Measurements from ENCODE around the gene KMT5C.

The KMT5C gene

DNA sequence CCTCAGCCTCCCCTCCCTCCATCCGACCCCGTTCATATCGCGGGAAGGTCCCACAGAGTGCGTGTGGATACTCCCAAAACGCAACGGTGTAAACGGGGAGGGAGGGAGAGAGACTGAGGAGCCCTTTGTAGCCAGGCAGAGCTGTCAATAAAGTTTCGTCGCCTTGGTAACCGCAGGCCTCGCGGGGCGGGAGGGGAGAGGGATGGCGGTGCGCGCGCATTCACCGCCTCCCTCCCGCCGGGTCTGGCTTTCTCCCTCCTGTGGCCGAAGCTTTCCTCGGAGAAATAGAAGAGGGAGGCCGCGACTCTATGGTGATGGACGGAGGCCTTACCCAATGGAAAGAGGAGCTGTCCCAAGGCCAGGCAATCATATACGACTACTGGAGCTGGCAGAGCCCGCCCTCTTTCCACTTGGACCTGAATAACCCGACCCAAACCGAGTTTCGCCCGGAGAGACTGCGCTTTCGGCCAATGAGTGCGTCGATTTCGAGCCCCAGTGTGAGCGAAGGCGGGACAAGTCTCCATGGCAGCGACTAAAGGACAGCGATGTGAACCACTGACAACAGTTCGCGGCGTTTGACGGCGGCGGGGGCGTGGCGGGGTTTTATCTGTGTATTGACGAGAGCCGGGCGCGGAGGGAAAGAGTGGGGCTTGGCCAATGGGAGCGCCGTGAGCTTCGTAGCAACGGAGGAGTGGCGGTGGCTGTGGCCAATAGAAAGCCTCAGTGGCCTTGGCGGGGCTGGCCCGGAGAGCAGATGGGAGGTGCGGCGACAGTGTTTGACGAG, at the start of gene KMT5C:
TSS of gene KMT5C (plus strand) at position 772 of the 784 bp plus-strand sequence. CDS start 2,061 bp downstream, outside the sequence.
- DNase-seq (ENCODE audit: low spot score) = peak; percentile 100

DNA sequence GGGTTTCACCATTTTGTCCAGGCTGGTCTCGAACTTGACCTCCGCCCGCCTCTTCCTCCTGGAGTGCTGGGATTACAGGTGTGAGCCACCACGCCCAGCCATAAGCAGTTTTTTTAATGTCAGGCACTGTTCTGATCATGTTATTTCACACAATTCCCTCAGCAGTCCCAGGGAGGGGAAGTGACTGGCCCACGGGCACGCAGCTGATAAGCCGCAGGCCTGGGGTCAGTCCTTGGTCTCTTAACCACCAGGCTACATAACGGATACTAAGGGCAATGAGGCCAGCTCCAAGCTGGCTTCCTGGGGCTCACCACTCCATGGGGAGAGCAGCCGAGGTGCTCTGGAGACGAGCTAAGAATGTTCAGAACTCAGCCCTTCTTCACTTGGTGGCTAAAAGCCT, 42.4 kb upstream of the KMT5C start:
- no peak for DNase-seq (ENCODE audit: low spot score)

DNA sequence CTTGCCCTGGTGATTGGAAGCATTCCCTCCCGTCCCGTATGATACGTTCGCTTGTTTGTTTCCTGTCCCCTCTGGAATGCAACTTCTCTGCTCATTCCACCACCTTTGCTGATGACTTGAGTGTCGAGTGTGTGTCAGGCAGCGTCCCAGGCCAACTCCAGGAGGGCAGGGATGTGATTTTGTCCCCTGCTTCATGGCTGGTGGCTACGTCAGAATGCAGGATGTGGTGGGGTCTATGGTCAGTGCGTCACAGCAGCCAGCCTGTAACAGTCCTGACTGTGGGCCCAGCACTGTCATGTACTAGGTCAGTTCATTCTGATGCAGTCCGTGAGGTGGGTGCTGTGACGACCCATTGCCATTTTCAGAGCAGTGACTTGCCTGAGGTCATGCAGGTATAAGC, 39.7 kb upstream of the KMT5C start:
- no peak for DNase-seq (ENCODE audit: low spot score)

DNA sequence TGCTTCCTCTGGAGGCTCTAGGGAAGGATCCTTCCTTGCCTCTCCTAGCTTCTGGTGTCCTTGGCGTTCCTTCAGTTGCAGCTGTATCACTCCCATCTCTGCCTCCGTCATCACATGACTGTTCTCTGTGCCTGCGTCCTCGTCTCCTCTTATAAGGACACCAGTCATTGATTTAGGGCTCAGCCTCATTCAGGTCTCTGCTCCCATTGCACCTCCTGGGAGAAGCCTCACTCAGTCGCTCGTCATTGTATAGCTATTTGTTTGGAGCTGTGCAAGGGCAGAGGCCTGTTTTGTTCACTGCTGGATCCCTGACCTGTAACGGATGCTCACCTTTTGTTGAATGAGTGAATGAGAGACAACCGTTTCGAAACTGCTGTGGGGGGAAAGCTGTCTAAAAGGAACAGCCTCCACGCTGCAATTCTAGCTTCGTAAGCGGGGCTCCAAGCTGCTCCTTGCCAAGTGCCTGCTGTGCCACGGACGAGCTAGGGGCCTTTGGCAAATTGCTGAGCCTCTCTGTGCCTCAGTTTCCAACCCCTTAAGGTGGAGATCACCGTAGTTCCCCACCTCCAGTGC, 38.7 kb upstream of the KMT5C start:
- DNase-seq (ENCODE audit: low spot score) = no peak

DNA sequence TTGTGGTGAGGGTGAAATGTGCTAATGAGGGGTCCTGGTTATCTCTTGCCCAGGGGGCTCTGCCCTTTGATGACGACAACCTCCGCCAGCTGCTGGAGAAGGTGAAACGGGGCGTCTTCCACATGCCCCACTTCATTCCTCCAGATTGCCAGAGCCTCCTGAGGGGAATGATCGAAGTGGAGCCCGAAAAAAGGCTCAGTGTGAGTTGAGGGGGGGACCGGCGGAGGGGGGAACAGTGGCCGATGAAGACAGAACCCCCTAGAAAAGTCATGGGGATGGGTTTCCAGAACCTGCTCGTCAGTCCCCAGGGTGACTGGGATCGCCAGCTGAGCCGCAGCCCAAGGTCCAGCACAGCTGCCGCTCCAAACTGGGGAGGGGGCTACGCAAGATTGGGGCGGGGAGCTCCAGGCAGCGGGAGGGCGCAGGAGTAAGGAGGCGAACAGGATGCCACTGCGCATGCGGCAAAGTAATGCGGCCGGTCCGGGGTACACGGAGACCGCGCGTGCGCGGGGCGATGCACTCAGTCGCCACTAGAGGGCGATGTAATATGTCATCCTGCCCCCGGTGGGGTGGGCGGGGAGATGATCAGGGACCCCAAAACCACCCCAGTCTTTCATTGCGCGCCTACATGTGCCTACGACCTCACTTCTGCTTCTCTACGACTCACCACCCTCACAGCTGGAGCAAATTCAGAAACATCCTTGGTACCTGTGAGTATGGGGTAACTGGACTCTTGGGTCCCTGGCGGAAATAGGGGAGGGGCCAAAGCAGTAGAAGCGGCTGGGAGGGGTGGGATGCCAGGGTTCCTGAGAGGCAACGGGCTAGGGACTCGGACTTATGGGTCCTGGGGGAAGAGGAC, 38.0 kb upstream of the KMT5C start:
- DNase-seq (ENCODE audit: low spot score) = peak; percentile 80

DNA sequence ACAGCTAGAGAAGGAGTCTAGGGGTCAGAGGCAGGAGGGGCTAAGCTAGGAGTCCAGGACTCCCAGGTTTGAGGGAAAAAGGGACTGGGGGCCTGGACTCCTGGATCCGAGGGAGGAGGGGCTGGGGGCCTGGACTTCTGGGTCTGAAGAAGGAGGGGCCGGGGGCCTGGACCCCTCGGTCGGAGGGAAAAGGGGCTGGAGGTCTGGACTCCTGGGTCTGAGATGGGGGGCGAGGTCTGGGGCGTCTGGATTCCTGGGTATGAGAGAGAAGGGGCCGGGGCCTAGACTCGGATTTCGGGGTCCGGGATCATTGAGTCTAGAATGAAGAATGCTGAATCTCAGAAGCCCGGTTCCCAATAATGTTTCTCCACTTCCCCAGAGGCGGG, 37.4 kb upstream of the KMT5C start:
- no peak for DNase-seq (ENCODE audit: low spot score)

DNA sequence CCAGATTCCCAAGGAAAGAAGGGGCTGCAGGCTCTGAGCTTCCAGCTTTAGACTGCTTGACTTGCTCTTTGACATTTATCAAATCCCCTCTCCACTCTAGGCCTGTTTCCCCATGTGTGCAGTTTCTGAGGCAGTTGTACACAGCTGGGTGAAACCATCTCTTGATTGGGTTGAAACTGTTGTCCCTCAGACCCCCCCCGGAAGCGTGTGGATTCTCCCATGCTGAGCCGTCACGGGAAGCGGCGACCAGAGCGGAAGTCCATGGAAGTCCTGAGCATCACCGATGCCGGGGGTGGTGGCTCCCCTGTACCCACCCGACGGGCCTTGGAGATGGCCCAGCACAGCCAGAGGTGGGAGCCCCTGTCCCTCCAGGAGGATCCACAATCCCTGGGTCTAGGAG, 36.2 kb upstream of the KMT5C start:
- DNase-seq (ENCODE audit: low spot score) = no peak

DNA sequence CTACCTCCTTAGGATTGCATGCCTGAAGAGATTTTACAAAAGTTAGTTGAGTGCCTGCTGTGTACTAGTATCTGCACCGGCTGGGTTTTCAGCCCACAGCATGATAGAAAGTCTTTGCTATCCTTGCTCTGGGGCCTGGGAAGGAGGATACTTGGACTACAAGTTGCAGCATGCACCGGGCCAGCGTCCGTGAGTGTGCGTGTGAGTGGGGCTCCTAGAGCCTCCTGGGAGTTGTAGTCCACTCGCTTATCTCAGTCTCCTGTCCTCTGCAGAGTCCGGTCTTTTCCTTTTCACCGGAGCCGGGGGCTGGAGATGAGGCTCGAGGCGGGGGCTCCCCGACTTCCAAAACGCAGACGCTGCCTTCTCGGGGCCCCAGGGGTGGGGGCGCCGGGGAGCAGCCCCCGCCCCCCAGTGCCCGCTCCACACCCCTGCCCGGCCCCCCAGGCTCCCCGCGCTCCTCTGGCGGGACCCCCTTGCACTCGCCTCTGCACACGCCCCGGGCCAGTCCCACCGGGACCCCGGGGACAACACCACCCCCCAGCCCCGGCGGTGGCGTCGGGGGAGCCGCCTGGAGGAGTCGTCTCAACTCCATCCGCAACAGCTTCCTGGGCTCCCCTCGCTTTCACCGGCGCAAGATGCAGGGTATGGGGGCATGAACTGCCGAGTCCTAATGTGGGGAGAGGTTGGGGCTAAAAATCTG, 35.2 kb upstream of the KMT5C start:
- peak; percentile 68 for DNase-seq (ENCODE audit: low spot score)

DNA sequence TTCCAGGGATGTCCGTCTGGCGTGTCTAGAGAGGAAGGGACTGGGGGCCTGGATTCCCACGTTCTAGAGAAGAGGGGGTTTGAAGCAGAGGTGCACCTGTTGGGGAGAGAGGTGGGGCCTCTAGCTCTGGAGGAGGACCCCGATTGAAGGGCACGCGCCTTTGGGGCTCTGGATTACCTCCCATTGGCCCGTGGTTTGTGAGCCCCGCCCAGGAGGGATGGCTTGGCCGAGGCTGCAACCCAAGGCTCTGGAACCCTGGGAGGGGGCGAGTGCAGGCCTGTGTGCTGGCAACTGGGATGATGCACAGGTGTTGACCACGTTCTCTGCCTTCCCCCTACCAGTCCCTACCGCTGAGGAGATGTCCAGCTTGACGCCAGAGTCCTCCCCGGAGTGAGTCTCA, 34.7 kb upstream of the KMT5C start:
- DNase-seq (ENCODE audit: low spot score) = no peak

DNA sequence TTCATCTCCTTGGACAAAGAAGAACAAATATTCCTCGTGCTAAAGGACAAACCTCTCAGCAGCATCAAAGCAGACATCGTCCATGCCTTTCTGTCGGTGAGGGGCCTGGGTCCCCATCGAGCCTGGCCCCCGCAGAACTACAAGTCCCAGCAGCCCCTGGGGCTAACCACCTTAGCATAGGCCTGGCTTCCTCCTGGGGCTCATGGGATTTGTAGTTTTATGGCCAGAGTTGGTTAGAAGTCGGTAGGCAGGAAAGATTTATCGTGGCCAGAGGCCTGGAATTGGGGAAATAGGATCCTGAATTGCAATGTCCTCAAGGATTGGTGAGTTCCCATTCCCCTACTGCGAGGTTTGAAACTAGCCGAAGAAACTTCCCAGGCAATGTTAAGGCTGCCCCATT, 34.2 kb upstream of the KMT5C start:
- peak; percentile 31 for DNase-seq (ENCODE audit: low spot score)

DNA sequence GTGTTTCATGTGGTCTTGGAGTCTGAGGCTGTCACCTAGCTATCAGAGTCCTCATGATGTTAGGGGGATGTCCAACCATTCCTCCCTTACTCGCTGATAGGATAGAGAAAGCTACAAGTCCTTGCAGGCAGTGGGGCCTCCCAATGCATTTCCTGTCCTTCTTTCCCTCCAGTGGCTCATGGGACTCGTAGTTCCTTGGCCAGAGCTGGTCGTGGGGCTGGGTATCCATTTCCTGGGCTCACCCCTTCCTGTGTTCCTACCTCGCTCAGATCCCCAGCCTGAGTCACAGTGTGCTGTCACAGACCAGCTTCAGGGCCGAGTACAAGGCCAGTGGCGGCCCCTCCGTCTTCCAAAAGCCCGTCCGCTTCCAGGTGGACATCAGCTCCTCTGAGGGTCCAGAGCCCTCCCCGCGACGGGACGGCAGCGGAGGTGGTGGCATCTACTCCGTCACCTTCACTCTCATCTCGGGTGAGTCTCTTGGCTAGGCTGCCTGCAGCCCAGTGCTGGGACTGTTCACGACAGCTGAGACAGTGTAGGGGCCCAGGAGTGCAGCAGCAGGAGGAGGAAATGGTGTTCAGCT, 33.6 kb upstream of the KMT5C start:
- peak; percentile 24 for DNase-seq (ENCODE audit: low spot score)

DNA sequence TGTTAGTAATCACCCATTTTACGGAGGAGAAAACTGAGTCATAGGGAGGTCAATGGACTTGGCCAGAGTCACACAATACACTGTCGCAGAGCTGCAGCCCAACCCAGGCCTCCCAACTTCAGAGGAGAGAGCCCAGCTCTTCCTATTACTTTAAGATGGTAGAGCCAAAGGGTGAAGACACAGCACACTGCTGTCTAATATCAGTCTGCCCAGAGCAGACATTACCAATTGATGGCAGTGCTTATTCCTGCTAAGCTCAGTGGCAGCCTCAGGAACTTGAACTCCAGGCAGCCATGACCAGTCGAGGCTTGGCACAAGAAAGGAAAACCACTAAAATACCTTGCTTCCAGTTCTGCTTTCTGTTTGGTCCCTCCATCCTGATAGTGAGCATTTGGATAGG, 33.0 kb upstream of the KMT5C start:
- DNase-seq (ENCODE audit: low spot score) = no peak

DNA sequence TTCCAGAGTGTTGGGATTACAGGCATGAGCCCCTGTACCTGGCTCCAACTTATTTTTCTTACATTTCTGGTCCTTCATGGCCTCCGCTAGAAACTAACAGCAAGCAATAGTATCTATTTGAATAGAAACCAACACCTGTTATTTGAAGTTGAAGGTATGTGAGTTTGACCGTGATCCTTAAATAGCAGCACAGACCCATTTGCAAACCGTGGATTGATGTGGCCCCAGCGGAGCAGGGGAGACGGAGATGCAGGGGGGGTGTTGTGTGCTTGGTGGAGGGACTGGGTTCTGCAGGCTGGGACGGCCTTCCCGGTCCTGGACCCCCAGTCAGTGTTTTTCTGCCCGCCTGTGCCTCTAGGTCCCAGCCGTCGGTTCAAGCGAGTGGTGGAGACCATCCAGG, 31.4 kb upstream of the KMT5C start:
- no peak for DNase-seq (ENCODE audit: low spot score)

DNA sequence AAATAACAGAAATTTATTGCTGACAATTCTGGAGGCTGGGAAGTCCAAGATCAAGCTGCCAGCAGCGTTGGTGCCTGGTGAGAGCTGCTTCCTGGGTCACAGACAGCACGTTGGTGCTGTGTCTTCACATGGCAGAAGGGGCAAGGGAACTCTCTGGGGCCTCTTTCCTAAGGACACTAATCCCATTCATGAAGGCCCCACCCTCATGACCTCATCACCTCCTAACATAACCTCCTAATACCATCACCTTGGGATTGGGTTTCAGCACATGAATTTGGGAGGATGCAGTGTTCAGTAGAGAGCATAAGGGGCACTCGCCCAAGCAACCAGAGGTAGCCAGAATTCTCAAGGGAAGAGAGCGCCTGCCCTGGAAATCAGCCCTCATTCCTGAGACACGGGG, 30.2 kb upstream of the KMT5C start:
- DNase-seq (ENCODE audit: low spot score) = no peak

DNA sequence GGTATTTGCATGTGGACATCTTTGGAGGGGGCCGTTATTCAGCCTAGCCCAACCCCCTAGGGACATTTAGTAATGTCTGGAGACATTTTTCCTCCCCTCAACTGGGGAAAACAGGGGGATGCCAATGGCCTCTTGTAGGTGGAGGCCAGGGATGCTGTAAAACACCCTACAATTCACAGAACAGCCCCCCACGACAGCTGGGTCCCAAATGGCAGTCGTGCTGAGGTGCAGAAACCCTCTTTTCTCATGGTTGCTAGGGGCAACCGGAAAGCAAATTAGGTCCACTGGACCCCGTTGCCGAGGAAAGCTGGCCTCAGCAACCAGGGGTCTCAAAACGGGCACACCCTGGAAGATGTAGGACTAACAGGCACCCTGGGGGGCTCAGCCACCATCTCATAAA, 29.2 kb upstream of the KMT5C start:
- DNase-seq (ENCODE audit: low spot score) = no peak

DNA sequence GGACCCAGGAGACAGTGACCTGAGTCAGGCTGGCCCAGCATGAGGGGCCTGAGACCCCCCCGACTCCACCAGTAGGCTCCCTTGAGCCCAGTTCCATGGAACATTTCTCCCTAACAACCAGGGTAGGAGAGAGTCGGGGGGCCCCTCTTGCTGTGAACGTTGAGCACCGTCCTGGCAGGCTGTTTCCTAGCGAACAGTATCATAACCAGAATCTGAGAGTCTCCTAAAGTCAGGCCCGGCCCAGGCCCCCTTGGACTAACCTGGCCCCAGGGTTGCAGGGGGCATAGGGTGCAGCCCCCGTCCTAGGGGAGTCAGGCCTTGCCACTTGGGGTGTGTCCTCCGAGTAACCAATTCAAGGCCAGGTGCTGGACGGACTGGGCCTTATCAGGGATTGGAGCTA, 28.3 kb upstream of the KMT5C start:
- DNase-seq (ENCODE audit: low spot score) = no peak

DNA sequence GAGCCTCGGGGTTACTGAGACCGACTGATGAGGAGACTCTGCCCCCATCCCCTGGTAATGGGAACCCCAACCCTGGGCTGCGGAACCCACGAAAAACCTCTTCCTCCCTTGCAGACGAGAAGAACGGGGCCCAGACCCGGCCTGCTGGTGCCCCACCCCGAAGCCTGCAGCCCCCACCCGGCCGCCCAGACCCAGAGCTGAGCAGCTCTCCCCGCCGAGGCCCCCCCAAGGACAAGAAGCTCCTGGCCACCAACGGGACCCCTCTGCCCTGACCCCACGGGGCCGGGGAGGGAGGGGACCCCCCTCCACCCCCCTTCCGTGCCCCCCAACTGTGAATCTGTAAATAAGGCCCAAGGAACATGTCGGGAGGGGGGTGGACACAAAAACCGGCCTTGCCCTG, 27.9 kb upstream of the KMT5C start:
- DNase-seq (ENCODE audit: low spot score) = no peak

DNA sequence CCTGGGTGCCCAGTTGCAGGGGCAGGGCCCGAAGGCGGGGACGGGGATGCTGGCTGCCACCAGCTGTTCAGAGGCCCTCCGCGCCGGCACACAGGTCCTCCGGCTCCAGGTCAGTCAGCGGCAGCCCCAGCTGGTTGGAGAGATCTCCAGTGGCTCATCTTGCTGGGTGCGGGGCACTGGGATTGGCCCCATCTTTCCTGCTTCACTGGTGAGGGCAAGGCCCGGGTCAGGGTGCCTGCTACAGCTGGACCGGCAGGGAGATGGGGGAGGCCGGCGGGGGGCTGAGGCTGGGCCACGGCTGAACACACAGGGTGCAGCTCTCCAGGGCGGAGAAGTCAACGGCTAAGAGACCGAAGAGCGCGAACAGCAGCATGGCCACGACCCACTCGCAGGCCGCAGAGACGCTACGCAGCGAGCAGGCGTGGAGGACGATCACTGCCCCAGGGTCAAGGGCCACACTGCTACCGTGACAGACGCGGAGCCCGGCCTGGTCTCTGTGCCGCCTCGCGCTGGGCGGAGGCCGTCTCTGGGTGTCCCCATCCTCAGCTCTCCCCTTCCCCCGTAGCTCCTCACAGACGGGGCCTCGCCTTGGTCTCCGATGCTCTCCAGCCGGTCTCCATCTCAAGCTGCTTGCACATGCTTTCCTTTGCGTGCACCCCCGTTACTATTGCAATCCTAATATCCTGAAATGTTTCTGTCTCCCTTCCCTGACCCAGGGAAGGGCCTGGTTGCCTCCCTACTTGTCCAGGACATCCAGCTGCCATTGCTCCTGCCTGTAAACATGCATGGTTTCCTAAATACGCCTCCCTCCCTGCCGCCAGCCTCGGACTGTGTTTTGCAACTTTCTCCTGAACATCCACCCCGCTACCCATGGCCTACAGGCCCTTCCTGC, 26.8 kb upstream of the KMT5C start:
- no peak for DNase-seq (ENCODE audit: low spot score)

DNA sequence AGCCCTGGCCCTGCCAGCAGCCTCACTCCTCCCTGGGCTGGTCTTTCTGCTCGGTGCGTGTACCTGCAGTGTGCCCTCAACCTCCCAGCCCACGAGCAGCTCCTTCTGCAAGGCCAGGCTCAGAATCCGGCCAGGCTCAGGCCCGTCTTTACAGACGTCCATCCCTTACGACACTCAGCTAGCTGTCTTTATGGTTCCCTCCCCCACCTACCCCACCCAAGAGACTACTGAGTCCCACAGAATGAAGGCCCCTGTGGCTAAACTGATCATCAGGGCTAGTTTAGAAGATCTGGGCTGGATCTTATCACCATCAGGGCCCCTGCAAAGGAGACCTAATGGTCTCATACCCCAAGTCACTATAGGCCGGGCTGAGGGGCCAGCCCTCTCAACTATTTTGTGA, 25.3 kb upstream of the KMT5C start:
- no peak for DNase-seq (ENCODE audit: low spot score)

DNA sequence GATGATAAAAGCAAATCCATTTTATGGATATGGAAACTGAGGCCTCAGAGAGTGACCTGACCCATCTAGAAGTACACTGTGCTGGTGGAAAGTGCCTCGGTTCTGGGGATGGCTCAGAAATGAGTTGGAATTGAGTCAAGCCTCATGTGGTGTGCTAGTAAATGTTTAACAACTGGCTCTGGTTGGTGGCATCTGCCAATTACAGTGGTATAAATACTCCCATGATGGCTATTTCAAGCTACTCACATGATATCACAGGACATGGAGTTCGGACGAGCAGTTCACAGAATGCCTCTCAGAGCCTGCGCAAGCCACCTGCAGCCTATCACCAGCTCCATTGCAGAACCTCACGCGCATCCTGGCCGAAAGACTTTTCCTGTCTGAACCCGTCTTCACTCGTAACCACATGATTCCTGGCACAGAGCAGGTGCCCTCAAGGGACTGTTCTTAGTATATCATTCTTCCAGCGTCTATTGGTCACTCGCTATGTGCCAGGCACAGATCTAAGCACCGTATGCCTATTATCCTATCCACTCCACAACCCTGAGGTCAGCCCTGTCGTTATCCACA, 23.6 kb upstream of the KMT5C start:
- DNase-seq (ENCODE audit: low spot score) = no peak

DNA sequence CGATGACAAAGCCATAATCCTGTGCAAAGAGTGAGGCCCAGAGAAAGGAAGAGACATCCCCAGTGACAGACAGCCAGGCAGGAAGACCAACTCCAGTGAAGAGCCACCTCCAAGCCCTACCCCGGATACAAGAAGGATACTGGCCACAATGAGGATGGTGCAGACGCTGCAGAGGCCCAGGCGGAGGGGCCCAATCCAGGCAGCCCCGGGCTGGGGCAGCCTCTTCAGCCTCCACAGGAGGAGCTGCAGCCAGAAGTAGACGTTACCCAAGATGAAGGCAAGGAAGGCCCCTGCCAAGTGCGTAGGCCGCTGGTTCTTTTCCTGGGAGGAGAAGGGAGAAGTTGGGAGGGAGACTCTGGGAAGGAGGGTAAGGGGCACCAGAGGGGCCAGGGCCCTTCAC, 23.0 kb upstream of the KMT5C start:
- DNase-seq (ENCODE audit: low spot score) = no peak

Measured in RKO (cell line).